HCEC 1CT (cell line): ENCODE data around the gene SLC16A4.

ENCODE experiments used
- DNase-seq: peaks from one replicate; pipeline ENCODE4 v3.0.0-alpha.2; 2017

The SLC16A4 gene

DNA sequence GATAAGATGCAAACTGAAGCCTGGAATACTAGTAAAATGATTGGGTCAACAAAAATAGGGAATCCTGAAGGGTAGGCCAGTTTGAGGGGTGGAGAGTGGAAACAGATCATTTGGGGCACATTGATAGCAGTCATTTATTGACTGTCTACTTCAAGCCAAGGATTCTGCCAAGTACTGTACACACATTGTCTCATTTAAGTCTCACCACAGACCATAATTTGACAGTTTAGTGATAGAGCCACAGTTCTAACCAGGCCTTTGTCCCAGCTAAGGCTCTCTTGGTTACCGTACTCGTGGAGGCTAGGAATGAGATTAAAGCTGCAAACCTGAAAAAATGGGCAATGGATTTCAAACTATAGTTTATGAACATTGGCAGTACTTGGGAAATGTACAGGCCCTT, 40.5 kb downstream of the SLC16A4 start:
- DNase-seq = no peak

- no peak for DNase-seq
These were observed 42.1 kb downstream of the SLC16A4 start for GRCh38 chr1:110348771-110349170.

GRCh38 chr1:110348050-110348449, 42.8 kb downstream of the SLC16A4 start:
- no peak for DNase-seq

DNA sequence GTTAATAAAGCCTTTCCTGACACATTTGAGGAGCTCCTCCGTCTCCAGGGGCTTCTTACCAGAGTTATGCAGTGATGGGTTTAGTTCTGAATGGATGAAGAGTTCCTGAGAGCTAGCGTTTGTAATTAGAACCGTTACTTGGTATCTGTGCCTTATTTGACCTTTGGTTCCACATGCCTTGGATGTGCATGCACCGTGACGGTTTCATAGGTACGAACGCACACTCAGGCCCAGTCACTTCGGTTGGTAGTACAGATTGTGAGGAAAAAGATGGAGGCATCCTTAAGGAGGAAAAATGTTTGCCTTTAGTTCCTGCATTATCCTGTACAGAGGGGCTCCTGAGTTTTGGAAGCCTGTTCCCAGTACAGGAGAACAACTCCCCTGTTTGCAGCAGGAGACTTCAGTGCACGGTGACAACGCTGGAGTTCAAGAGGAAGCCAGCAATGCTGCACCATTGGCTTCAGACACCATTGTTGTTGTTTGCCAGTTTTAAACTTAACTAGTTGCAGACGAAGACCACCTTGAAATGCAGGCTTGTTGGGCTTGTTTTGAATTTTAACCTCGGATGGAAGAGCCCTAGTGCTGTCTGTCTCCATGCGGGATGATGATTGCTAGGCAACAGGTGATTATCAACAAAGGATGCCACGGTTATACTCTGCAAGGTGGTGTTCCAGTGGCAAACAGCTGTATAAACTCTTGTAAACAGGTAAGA, 43.5 kb downstream of the SLC16A4 start:
- no peak for DNase-seq

DNA sequence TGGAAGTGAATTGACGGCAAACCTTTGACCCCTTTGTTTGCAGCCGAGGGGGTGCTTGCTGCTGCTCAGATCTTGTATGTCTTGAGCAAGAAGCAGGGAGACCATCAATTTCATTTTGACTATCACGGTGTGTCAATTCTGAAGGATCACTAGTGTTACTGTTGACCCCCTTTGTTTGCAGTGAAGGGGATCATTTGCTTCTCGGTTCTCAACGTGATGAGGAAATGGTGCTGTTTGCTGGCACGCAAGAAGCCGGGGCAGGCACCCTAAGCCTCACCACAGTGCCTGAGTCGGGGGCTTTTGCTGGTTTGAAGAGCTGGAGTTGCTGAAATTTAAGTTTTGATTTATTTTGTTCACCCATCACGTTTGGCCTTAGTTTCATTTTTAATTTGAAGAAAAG, 44.1 kb downstream of the SLC16A4 start:
- DNase-seq = no peak

DNA sequence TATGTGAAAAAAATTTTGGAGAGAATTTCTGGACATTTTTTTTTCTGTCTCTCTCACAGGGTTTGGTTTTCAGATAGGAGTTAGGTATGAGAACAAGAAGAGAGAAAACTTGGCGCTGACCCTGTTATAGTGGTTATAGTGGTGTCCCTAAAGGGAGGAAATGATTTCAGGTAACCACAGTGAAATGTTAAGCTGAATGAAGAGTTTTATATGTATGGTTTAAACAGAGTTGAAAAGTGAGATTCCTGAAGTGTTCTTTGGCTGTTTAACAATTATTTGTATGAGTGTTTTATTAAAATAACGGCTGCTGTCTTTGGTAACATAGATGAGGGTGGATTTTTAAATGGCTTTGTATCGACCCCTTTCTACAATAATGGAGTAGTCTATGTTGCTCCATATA, 45.3 kb downstream of the SLC16A4 start:
- DNase-seq = no peak

DNA sequence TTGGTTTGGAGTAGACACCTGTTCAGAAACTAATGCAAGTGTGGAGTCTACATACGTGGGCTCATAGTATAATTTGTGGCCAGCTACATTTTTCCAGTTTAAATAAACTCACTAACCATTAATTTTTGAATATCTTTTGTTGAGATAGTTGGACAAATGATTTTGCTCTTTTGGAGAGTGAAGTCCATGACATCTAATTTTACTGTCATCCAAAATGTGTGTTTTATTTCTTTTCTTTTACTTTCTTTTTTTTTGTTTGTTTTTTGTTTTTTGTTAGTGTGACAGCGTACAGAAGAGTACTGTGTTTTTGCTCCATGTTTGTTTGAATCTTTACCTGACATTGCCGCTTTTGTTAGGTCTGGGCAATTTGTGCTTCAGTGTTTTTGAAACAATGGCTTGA, 46.7 kb downstream of the SLC16A4 start:
- no peak for DNase-seq

- DNase-seq = no peak
These were observed 47.6 kb downstream of the SLC16A4 start for GRCh38 chr1:110343249-110343648.

DNA sequence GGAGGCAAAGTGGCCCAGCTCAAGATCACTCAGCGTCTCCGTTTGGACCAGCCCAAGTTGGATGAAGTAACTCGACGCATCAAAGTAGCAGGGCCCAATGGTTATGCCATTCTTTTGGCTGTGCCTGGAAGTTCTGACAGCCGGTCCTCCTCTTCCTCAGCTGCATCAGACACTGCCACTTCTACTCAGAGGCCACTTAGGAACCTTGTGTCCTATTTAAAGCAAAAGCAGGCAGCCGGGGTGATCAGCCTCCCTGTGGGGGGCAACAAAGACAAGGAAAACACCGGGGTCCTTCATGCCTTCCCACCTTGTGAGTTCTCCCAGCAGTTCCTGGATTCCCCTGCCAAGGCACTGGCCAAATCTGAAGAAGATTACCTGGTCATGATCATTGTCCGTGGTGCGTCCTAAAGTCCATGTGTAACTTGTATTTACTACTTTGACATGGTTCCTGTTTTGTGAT, 48.9 kb downstream of the SLC16A4 start:
- no peak for DNase-seq

DNA sequence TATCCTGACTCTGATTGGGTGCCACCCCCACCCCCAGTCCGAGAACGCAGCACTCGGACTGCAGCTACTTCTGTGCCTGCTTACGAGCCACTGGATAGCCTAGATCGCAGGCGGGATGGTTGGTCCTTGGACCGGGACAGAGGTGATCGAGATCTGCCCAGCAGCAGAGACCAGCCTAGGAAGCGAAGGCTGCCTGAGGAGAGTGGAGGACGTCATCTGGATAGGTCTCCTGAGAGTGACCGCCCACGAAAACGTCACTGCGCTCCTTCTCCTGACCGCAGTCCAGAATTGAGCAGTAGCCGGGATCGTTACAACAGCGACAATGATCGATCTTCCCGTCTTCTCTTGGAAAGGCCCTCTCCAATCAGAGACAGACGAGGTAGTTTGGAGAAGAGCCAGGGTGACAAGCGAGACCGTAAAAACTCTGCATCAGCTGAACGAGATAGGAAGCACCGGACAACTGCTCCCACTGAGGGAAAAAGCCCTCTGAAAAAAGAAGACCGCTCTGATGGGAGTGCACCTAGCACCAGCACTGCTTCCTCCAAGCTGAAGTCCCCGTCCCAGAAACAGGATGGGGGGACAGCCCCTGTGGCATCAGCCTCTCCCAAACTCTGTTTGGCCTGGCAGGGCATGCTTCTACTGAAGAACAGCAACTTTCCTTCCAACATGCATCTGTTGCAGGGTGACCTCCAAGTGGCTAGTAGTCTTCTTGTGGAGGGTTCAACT, 49.5 kb downstream of the SLC16A4 start:
- DNase-seq = no peak

DNA sequence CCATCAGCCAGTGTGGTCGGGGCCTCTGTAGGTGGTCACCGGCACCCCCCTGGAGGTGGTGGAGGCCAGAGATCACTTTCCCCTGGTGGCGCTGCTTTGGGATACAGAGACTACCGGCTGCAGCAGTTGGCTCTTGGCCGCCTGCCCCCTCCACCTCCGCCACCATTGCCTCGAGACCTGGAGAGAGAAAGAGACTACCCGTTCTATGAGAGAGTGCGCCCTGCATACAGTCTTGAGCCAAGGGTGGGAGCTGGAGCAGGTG, 50.7 kb downstream of the SLC16A4 start:
- DNase-seq = no peak

DNA sequence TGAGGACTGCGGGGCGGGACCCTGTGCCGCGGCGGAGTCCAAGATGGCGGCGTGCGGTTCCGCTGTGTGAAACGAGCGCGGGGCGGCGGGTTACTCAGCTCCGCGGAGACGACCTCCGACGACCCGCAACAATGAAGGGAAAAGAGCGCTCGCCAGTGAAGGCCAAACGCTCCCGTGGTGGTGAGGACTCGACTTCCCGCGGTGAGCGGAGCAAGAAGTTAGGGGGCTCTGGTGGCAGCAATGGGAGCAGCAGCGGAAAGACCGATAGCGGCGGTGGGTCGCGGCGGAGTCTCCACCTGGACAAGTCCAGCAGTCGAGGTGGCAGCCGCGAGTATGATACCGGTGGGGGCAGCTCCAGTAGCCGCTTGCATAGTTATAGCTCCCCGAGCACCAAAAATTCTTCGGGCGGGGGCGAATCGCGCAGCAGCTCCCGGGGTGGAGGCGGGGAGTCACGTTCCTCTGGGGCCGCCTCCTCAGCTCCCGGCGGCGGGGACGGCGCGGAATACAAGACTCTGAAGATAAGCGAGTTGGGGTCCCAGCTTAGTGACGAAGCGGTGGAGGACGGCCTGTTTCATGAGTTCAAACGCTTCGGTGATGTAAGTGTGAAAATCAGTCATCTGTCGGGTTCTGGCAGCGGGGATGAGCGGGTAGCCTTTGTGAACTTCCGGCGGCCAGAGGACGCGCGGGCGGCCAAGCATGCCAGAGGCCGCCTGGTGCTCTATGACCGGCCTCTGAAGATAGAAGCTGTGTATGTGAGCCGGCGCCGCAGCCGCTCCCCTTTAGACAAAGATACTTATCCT, 51.2 kb downstream of the SLC16A4 start:
- peak; percentile 47 for DNase-seq

DNA sequence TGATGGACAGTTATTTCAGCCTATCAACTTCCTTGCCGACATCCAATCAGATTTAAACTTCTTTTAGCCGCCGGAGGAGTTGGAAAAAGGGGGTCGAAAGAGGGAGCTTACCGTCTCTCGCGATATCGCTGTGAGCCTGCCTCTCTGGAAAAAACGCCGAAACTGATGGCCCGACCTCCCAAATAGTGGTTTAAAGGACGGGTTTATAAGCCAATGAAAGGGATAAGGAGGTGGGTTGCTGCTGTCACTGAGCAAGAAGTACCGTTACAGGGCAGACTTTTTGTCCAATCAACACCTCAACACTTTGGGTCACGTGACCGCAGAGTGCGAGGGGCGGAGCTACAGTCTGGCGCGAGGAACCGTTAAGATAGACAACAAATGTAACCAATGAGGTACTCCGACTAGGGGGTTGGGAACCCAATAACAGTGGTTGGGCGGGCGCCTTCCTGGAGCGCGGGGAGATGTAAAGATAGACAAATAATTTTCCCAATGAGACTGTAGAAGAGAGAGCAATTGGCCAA, 51.9 kb downstream of the SLC16A4 start, which contains the start of gene RBM15:
RBM15 (plus strand) TSS at position 492 of the 521 bp plus-strand sequence; CDS start at position 521, 29 bp downstream.
- DNase-seq = peak; percentile 100

- peak; percentile 83 for DNase-seq
These were observed 52.4 kb downstream of the SLC16A4 start for GRCh38 chr1:110338309-110338885.

- DNase-seq = no peak
These were observed 53.0 kb downstream of the SLC16A4 start for GRCh38 chr1:110337704-110338308.

DNA sequence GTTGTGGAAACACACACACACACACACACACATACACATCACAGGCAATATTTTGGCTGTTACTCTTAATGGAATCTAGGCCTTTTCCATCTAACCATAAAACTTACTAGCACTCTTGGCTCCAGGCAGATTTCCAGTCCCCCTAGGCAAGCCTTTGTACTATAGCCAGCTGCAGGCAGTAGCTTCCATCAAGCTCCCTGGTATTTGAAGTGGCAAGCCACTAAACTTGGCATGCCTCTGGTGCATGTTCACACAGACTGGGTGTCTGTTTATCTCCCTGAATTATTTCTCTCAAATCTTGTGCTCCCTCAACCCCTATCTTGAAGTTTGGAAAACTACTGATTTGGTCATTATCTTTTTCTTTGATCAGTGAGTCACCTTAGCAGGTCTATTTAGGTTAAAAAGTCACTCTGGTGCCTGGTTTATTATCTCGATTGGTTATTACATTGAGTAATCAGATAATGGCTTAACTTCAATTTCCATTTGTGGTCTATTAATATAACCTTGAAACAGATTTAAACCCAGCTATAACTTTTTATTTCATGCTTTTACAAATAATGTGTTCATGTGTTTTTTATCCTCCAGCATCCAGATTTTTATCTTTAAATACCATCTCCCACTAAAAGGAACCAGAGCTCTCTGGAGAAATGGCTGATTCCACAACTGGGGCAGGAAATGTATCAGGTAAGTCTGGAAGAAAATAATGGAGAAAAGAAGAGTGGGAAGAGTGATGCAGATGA, 54.4 kb downstream of the SLC16A4 start:
- no peak for DNase-seq

DNA sequence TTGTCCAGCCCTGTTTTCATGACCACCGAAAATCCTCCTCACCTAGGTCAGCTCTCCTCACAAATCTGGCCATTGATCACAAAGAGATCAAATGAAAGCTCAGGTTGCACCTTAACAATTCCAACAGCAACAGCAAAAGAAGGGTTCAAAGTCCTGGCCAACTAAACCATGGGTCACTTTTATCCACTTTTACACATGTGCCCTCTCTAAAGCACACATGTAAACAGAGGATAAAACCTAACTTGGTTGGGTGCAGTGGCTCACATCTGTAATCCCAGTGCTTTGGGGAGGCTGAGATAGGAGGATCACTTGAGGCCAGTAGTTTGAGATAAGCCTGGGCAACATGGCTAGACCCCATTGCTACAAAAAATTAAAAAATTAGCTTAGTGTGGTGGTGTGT, 55.6 kb downstream of the SLC16A4 start:
- DNase-seq = no peak

DNA sequence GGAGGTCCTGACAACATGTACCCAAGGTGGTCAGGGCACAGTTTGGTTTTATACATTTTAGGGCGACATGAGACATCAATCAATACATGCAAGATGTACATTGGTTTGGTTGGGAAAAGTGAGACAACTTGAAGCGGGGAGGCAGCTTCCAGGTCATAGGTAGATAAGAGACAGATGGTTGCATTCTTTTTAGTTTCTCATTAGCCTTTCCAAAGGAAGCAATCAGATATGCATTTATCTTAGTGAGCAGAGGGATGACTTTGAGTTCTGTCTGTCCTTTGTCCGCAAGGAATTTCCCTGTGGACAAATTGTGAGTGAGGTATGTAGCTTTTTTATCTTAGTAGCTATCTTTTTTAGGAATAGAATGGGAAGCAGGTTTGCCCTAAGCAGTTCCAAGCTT, 62.1 kb downstream of the SLC16A4 start:
- no peak for DNase-seq

DNA sequence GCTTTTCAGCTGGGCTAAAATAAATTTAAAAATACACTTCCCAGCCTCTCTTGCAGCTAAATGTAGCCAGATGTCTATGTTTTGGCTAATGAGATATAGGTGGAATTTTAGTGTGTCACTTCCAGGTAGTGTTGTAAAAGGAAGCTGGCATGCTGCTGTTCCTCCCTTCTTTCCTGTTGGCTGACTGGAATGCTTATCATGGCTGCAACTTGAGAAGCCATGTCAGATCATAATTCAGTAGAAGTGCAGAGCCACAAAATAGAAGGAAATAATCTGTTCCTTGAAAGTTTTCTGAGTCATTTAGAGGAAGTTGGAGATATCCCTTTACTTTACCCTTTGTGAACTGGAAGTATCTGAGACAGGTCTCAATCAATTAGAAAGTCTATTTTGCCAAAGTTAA, 62.6 kb downstream of the SLC16A4 start:
- no peak for DNase-seq

- no peak for DNase-seq
These were observed 64.0 kb downstream of the SLC16A4 start for GRCh38 chr1:110326826-110327225.

DNA sequence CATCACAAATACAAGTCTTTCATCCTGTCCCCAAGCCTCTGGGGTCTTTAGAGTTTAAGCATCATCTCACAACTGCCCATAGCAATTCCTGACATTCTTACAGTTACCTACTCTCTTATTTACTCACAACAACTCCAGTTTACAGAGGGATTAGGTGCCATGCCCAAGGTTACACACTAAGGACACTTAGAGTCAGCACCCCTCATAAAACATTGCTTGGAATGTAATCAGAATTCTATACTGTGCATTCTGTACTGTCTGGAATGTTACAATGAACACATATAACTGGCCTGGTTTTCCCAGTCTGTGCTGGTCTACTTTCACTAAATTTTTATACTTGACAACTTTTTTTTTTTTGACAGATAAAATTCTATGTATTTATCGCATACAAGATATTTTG, 66.2 kb downstream of the SLC16A4 start:
- DNase-seq = no peak

DNA sequence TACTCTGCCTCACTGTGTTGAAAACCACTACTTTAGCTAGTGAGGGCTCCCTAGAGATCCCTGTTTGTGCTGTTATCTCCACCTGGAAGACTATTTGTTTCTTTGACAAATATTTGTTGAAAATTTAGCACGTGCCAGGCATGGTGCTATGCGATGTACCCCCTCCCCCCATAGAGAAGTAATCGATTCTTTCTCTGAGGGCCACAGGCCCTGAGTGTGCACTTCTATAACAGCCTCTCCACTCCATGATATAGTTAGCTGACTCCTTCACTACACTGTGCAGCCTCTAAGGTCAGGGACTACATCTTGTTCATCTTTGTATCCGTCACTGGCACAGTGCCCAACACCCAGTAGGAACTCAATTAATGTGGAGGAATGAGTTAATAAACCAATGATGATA, 69.0 kb downstream of the SLC16A4 start:
- DNase-seq = no peak
